HG03097 (cell line): ENCODE measurements around the gene SF3A2.

Experiments
- ATAC-seq: cut with Tn5 transposase; IDR thresholded peaks from one replicate; pipeline ENCODE4 v1.9.1; 2021; ENCODE audit not compliant: unreplicated experiment, low FRiP score

SF3A2 gene

GRCh38 chr19:2239771-2240770 is 3.4 kb downstream of the SF3A2 start:
- ATAC-seq, result no peak

- ATAC-seq, result no peak
Observed at GRCh38 chr19:2240881-2241760, 4.5 kb downstream of the SF3A2 start.

- no peak for ATAC-seq
Observed at GRCh38 chr19:2242092-2242537, 5.5 kb downstream of the SF3A2 start.

- no peak for ATAC-seq
Observed at GRCh38 chr19:2242816-2243215, 6.2 kb downstream of the SF3A2 start.

- no peak for ATAC-seq
Observed at GRCh38 chr19:2243274-2244124, 6.9 kb downstream of the SF3A2 start.

GRCh38 chr19:2244125-2244411 is 7.4 kb downstream of the SF3A2 start:
- ATAC-seq, result no peak

GRCh38 chr19:2244486-2244885 is 7.9 kb downstream of the SF3A2 start:
- no peak for ATAC-seq

- ATAC-seq, result no peak
Observed at GRCh38 chr19:2245273-2245672, 8.6 kb downstream of the SF3A2 start.

GRCh38 chr19:2246014-2246620 is 9.5 kb downstream of the SF3A2 start:
- no peak for ATAC-seq

GRCh38 chr19:2246801-2247361 is 10.3 kb downstream of the SF3A2 start:
- no peak for ATAC-seq

GRCh38 chr19:2247433-2248101 is 10.9 kb downstream of the SF3A2 start:
- ATAC-seq, result no peak

GRCh38 chr19:2248136-2249009 is 11.7 kb downstream of the SF3A2 start:
- no peak for ATAC-seq

- ATAC-seq, result no peak
Observed at GRCh38 chr19:2249010-2249866, 12.6 kb downstream of the SF3A2 start, which contains the start of gene AMH. Gene AMH (plus strand): TSS chr19:2249323. CDS start chr19:2249333, 10 bp downstream.

GRCh38 chr19:2249880-2250765 is 13.5 kb downstream of the SF3A2 start:
- no peak for ATAC-seq

- ATAC-seq, result no peak
Observed at GRCh38 chr19:2250766-2251105, 14.1 kb downstream of the SF3A2 start.
